HL-60 (cell line): ENCODE measurements around the gene NEK5.

Experiments
- GABPA ChIP-seq: IDR thresholded peaks from 2 replicates; pipeline ENCODE4 v1.6.1; 2012; ENCODE audit warnings: low read depth
- POLR2AphosphoS5 ChIP-seq: IDR thresholded peaks from 2 replicates; pipeline ENCODE4 v1.6.1; 2012; ENCODE audit warnings: low read depth
- TF ChIP-seq, protein P1 (sequence below): IDR thresholded peaks from one replicate; pipeline ENCODE4 v1.5.1; 2011; ENCODE audit warnings: low read length, control low read depth, inconsistent platforms; ENCODE audit not compliant: insufficient read depth

DNA sequence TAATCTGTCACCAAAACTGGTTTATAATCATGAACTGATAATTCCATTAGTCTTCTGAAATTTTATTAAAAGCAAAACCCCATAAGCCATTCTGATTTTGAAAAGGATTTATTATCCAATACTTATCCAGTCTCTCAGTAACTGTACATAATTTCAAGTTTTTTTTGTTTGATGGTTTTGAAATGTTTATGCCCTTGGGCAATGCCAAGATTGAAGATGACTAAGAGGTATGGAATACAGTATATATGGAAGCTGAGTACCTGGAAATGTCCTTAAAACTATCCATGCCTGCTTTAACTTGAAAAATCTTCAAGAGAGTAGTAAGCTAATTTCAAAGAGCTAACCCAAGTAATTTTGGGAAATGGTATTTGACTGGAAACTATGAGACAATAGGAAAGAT, 1.8 kb upstream of the NEK5 start:
- TF ChIP-seq, protein P1, sequence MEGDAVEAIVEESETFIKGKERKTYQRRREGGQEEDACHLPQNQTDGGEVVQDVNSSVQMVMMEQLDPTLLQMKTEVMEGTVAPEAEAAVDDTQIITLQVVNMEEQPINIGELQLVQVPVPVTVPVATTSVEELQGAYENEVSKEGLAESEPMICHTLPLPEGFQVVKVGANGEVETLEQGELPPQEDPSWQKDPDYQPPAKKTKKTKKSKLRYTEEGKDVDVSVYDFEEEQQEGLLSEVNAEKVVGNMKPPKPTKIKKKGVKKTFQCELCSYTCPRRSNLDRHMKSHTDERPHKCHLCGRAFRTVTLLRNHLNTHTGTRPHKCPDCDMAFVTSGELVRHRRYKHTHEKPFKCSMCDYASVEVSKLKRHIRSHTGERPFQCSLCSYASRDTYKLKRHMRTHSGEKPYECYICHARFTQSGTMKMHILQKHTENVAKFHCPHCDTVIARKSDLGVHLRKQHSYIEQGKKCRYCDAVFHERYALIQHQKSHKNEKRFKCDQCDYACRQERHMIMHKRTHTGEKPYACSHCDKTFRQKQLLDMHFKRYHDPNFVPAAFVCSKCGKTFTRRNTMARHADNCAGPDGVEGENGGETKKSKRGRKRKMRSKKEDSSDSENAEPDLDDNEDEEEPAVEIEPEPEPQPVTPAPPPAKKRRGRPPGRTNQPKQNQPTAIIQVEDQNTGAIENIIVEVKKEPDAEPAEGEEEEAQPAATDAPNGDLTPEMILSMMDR: no peak
- no peak for TF ChIP-seq GABPA
- TF ChIP-seq POLR2AphosphoS5: no peak
